NCI-H1694 treated with DMSO at 0.1 percent for 48 hours (cell line): ENCODE measurements around the gene TNS2.

Experiments used
- DNase-seq: peaks from one replicate; lab custom pipeline; 2025; lab: John Stamatoyannopoulos, UW

TNS2 gene

DNA sequence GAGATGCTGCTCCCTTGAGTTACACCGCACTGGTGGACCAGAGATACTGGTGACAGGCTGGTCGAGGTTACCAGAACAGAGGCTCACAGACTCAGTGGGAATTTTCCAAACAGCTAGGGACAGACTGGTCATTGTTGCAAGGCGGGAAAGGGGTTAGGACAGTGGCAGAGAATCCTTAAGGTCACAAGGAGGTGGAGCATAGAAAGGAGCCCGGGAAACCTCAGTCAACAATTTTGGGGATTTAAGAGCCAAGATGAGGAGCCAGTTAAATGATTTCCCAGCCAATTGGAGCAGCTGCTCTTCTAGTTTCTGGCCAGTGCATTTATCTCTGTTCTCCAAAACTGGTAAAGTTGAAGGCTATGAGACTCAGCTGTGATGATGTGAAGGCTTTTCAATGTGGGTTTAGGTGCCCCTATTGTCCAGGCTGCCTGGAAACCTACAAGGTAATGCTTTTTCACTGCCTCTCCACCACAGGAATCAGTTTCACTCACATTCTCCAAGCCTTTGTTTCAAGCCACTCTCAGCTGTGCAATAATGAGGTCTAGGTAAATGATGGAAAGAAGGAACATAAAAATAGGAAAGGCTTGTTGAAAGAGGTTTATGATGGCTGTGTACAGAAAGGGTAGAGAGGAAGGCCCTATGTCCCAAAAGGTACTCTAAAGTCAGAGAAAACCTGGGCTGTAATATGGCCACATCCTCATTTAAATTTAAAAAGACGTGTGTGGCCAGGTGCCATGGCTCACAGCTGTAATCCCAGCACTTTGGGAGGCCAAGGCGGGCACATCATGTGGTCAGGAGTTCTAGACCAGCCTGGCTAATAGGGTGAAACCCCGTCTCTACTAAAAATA is 7.0 kb upstream of the TNS2 start:
- DNase-seq: no peak

- DNase-seq: no peak
Measured at GRCh38 chr12:53044052-53044581, 5.7 kb upstream of the TNS2 start.

- no peak for DNase-seq
Measured at GRCh38 chr12:53044896-53045695, 4.8 kb upstream of the TNS2 start.

DNA sequence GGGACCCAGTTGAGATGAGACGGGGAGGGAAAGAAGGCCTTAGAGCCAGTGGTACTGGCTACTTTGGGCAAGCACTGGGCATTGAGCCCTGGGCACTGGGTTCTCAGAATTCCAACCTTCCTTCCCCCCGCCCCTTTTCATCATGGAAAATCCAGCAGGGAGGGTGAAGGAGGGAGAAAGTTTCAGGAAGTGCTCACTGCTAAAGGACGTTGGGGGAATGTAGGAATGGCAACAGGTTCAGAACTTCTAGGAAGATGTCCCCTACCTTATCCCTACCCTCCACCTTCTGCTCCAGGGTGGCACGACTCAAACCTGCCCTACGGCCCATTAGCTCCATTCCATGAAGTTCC is 4.2 kb upstream of the TNS2 start:
- no peak for DNase-seq

DNA sequence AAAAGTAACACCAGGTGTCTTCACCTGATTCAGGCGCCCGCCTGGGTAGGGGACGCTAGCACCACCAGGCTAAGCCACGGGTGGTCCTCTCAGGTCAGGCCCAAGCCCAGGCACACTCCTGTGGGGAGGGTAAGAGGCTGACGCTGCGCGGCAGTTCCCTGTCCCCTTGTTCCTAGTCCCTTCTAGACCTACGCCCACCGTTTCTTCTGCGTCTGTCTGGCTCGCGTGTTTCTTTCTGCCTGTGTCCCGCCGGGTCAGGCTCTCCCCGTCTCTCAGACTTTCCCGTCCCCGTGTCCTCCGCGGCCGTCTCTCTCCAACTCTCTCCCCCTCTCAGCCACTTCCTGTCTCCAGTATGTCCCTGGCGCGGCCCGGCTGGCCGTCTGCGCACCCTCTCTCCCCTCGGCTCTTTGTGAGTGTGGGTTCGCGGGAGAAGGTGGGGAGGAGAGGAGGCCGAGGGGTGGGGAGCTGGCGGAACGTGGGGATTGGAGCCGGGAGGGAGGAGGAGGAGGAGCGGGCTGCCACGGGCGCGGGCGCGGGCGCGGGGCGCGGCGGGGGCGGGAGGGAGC is 3.1 kb upstream of the TNS2 start:
- no peak for DNase-seq

DNA sequence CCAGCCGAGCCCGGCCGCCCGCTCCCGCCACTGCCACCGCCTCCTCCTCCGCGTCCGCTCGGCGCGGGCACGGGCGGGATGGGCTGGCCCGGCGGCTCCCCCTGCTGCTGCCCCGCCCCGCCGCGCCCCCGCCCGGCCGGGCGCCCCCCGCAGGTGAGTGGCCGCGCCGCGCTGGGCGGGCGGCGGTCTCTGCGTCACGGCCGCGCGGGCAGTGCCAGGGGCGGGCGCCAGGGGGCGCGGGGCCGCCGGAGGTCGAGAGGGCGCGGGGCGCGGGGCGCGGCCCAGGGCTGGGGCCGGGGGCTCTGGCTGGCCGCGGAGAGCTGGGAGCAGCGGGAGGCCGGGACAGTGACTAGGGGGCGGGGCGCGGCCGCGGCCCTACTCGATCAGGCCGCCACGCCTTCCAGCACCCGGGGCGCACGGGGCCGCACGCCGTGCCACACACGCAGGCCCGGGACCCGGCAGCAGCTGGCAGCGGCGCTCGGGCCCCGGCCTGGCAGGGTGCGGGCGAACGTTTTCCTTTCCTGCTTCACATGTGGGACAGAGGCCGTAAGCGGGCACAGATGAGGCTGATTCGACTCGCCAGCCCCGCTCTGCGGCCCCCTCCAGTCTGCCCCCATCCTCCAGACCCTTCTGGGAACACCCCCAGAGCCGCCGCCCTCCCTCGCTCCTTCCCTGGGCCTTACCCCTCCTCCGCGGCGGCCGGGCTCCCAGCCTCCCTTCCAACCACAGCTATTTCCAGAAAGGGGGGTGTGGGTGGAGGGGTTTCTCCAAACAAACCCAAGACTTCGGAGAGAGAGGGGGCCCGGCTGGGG is 2.4 kb upstream of the TNS2 start:
- peak; percentile 26 for DNase-seq

GRCh38 chr12:53048033-53048779 is 1.7 kb upstream of the TNS2 start:
- DNase-seq: peak; percentile 59

GRCh38 chr12:53048780-53049401 is 974 bp upstream of the TNS2 start:
- DNase-seq: no peak

DNA sequence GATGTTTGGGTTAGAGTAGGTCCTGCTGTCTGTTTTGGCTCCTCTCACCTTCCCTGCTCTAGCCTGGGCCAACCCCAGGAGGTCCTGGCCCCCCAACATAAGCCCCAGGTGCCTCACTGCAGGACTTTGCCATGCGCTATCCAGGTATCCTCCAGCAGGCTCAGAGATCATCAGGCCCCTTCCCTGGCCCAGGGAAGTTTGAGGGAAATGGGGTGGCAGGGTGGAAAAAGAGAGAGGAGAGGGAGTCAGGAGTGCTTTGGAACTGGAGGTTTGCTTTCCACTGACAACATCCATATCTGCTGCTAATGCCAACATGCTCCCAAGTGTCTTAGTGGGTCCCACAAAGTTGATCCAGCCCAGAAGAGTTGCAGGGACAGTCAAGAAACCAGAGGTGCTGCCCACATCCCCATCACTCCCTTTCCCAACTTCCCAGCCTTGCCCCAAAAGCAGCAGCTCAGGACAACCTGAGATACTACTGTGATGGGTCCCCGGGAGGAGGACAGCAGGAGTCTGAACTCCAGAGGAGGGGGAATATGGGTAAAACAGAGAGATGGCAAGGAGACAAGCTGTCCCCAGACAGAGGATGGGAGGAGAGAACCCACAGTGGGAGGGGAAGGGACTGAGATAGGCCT is 677 bp downstream of the TNS2 start:
- peak; percentile 19 for DNase-seq

GRCh38 chr12:53051058-53051880 is 1.4 kb downstream of the TNS2 start:
- peak; percentile 32 for DNase-seq

DNA sequence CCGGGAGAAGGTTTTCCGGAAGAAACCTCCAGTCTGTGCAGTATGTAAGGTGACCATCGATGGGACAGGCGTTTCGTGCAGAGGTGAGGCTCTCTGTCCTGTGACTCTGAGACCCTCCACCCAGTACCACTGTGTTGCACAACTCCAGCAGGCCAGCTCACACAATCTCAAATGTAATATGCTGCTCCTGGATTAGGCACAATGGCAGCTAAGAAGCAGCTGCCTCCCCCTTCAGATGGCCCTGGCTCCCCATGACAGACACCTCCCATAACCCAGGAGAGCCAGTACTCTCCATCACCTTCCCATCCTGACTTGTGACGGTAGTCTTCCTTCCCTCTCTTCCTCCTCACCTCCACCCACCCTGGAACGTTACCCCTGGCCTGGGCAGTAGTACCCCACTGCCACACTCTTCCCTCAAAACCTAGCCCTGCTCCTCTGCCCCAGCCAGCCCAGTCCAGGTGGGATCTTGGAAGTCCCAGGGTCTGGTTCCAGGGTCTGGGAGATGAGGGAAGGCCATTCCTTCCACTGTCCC is 2.1 kb downstream of the TNS2 start:
- DNase-seq: no peak

DNA sequence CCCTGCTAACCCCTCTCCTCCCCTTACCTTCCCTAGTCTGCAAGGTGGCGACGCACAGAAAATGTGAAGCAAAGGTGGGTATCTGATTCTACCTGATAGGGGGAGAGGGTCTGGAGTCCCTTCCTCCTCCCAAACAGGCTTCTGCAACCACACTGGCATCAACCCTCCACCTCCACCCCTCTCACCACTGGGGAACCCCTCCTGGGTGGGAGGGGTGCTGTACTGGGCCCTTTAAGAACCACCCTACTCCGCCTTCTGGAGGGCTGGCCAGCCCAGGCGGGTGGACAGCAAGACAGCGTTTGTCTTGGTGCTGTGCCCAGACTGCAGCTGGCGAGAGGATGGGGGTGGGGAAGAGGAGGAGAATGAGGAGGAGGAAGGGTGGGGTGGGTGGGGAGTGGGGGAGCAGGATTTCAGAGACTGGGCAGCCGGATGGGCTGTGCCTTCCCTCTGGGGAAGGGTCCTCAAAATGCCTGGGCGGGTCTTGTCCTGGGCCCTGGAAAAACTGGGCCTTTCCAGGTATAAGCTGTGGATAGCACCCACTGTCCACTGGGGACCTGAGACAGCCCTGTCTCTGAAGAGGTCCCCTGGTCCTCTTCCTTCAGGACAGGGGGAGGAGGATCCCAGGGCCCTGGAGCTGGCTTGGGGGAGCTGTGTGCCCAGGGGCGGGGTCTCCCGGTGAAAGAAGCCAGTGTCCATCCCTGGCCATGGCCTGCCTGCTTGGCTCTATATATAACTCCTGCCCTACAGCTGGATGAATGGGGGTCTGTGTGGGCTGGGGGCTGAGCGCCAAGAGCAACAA is 2.8 kb downstream of the TNS2 start:
- no peak for DNase-seq

DNA sequence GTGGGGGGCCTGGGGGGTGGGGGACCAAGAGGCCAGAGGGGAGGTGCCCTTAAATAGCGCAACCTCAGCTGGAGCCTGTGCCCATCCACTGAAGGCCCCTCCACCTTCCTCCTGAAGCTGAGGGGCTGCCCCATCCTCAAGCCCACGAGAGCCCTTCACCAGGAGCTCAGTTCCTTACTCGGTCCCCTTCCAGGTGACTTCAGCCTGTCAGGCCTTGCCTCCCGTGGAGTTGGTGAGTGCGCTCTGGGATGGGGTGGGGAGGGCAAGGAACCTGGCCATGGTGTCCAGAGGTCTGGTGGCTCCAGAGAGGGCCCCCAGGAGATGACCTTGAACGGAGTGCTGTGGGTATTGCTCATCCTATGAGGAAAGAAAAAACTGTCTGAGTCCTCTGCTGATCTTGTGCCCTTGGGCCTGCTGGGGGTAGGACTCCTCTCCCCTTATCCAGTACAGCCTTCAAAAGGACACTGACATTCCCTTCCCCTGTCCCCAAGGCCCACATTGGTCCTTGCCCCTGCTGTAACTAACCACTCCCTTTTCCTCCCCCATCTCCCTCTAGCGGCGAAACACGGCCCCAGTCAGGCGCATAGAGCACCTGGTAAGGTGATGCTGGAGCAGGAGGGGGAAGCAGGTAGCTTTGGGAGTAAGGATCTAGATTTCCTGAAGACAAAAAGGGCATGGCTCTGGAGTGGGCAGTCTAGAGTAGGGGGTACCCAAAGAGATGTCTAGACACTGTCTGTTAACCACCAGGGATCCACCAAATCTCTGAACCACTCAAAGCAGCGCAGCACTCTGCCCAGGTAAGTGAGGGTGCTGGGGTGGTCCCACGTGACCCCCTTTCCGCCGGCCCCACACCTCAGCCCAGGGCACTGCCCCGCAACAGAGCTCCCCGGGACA is 3.6 kb downstream of the TNS2 start:
- DNase-seq: no peak

- peak; percentile 81 for DNase-seq
Measured at GRCh38 chr12:53054112-53054878, 4.4 kb downstream of the TNS2 start.

GRCh38 chr12:53055471-53056266 is 5.8 kb downstream of the TNS2 start:
- no peak for DNase-seq

- DNase-seq: no peak
Measured at GRCh38 chr12:53056296-53056695, 6.4 kb downstream of the TNS2 start.
